ENCODE results near the gene HOXC6. TPM values are rescaled to one million over a fixed set of nuclear protein-coding genes. Genes with fewer than 3 reads are reported as not detected.

HOXC6 gene
- total and polyA plus RNA-seq, 10 of the 15 experiments (the other 5 are each of a cell fraction or from before 2014, with no cell fraction given), result 0.02 to 0.55 (median 0.45) TPM; not detected in 4

DNA sequence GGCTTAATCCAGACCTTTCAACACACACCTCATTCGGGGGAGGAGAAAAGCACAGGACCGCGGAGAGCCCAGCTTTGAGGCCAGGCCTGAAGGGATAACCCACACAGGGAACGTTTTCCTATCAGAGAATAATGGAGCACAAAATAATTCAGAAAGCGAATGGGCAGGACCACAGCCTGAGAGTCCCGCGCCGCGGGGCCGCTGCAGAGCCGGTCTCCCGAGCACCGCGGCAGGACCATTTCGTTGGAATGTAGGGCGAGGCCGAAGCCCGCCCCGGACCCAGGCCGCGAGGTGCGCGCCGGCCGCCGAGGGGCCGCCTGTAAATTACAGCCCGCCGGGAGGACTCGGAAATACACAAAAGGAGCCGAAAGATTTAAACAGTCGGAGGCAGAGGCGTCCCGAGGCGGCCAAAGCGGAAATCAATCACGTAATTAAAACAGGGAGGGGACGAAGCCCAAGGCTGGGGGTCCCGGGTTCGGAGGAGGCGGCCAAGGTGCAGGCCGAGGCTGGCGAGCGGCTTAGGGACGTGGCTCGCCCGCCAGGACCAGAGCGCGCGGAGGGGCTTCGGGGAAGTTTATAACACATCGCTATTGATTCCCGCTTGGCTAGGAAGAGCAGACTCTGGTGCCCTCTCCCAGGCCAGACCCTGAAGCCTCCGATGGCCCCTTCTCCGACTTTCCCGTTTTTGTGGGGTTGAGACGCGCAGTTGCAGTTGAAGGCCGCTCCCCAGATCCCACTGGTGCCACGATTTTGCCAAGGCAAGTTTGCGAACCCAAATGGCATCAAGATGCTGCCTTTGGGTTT is 19.1 kb downstream of the HOXC6 start (continued):
- TF ChIP-seq, protein P1, sequence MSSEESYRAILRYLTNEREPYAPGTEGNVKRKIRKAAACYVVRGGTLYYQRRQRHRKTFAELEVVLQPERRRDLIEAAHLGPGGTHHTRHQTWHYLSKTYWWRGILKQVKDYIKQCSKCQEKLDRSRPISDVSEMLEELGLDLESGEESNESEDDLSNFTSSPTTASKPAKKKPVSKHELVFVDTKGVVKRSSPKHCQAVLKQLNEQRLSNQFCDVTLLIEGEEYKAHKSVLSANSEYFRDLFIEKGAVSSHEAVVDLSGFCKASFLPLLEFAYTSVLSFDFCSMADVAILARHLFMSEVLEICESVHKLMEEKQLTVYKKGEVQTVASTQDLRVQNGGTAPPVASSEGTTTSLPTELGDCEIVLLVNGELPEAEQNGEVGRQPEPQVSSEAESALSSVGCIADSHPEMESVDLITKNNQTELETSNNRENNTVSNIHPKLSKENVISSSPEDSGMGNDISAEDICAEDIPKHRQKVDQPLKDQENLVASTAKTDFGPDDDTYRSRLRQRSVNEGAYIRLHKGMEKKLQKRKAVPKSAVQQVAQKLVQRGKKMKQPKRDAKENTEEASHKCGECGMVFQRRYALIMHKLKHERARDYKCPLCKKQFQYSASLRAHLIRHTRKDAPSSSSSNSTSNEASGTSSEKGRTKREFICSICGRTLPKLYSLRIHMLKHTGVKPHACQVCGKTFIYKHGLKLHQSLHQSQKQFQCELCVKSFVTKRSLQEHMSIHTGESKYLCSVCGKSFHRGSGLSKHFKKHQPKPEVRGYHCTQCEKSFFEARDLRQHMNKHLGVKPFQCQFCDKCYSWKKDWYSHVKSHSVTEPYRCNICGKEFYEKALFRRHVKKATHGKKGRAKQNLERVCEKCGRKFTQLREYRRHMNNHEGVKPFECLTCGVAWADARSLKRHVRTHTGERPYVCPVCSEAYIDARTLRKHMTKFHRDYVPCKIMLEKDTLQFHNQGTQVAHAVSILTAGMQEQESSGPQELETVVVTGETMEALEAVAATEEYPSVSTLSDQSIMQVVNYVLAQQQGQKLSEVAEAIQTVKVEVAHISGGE (CRISPR knock-in tag; IDR thresholded peaks at IDR 0.05), result no peak
- TF ChIP-seq RBBP5 (conservative IDR thresholded peaks at IDR 0.05), result no peak

DNA sequence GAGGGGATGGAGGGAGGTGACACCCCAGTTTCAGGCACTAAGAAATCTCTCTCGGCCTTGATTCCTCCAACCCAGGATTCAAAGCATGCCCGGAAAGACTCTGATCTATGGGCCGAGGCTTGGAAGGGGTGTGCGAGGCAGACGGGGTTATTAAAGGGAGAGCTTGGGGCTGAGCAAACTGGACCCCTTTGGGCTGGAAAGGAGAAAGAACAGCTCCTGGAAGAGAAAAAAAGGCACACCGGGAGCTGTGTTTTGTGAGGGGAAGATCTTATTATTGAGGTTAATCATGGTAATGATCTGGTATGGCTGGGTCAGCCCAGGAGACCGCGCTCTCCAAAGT is 19.7 kb downstream of the HOXC6 start:
- Histone ChIP-seq H3K9ac (ENCODE audit: control insufficient read depth, insufficient read depth, low read length) (no peak overlapping the region), H3K36me3 (ENCODE audit: control insufficient read depth in 2 of 2, insufficient read depth in 2 of 2, low read length in 1 of 2) (no peaks in the 10 kb centered on the region), H4K20me1 (ENCODE audit: control insufficient read depth, insufficient read depth) (no peaks in the 10 kb centered on the region), H3K27me3 (replicated peaks in 1 of 2; ENCODE audit: control insufficient read depth in 2 of 2, insufficient read depth in 2 of 2, low read length in 1 of 2) (peaks cover 4 to 6% of the 10 kb centered on the region in 2 experiments; a peak in 3 of 4 replicates), H3K9me3 (replicated peaks; ENCODE audit: control insufficient read depth, insufficient read depth, low read length) (no peaks in the 10 kb centered on the region), H3K4me1 (ENCODE audit: control insufficient read depth, insufficient read depth, low read length) (peaks cover 22% of the 10 kb centered on the region), H3K79me2 (ENCODE audit: control insufficient read depth, insufficient read depth, low read length) (no peaks in the 10 kb centered on the region), H3K4me3 (no peak overlapping the region), H3K27ac (ENCODE audit: control insufficient read depth, insufficient read depth) (no peak overlapping the region), H3K4me2 (ENCODE audit: control insufficient read depth, insufficient read depth) (no peak overlapping the region), H2AFZ (ENCODE audit: control insufficient read depth, low read depth, low read length) (no peak overlapping the region)
- ChIA-PET RAD21 (ENCODE audit: unreplicated experiment) (interaction anchor here (0.5 kb wide), 1 partner anchor 172 kb away, joined by 3 read pairs; no protein-coding TSS in a partner anchor), POLR2A (no interaction called here), SMC1A (ENCODE audit: uncharacterized antibody, unreplicated experiment) (no interaction called here), CTCF (no interaction called here)
- BruUV-seq (replicated peaks), result no TSS peak
- 72% methylated on average over 8 of the region's 8 CpGs for WGBS (ENCODE audit: insufficient coverage, insufficient replicate concordance, low lambda C conversion rate, missing lambda C conversion rate)
- no peak for DNase-seq (ENCODE audit: low read depth, low spot score)
- ATAC-seq, result no peak
- intact Hi-C loops (cut with micrococcal nuclease; ENCODE audit: unreplicated experiment) (no loop called here), in situ Hi-C loops (cut with MboI) (no loop called here)
- no peak for FAIRE-seq
- TF ChIP-seq HDAC2 (IDR thresholded peaks at IDR 0.05) (no peak), ZSCAN29 (IDR thresholded peaks at IDR 0.05) (no peak), EGR1 (IDR thresholded peaks at IDR 0.05; ENCODE audit: borderline replicate concordance in 1 of 2, low read depth in 2 of 2, low read length in 2 of 2) (no peak), TCF3 (IDR thresholded peaks at IDR 0.05; ENCODE audit: borderline replicate concordance, insufficient read depth, low read depth, low read length) (no peak), ZNF207 (IDR thresholded peaks at IDR 0.05; ENCODE audit: borderline replicate concordance) (no peak), CBX3 (IDR thresholded peaks at IDR 0.05; ENCODE audit: borderline replicate concordance, low read depth) (no peak), NR2C1 (IDR thresholded peaks at IDR 0.05) (no peak), ZNF24 (IDR thresholded peaks at IDR 0.05) (no peak), JUND (IDR thresholded peaks at IDR 0.05; ENCODE audit: low read depth, low read length) (no peak), FOXM1 (IDR thresholded peaks at IDR 0.05; ENCODE audit: low read depth, low read length) (no peak), NR2F1 (conservative IDR thresholded peaks at IDR 0.05) (no peak)
- TF ChIP-seq, protein P2, sequence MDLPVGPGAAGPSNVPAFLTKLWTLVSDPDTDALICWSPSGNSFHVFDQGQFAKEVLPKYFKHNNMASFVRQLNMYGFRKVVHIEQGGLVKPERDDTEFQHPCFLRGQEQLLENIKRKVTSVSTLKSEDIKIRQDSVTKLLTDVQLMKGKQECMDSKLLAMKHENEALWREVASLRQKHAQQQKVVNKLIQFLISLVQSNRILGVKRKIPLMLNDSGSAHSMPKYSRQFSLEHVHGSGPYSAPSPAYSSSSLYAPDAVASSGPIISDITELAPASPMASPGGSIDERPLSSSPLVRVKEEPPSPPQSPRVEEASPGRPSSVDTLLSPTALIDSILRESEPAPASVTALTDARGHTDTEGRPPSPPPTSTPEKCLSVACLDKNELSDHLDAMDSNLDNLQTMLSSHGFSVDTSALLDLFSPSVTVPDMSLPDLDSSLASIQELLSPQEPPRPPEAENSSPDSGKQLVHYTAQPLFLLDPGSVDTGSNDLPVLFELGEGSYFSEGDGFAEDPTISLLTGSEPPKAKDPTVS (IDR thresholded peaks at IDR 0.05; ENCODE audit: low read depth, low read length), result no peak
- TF ChIP-seq, protein P3, sequence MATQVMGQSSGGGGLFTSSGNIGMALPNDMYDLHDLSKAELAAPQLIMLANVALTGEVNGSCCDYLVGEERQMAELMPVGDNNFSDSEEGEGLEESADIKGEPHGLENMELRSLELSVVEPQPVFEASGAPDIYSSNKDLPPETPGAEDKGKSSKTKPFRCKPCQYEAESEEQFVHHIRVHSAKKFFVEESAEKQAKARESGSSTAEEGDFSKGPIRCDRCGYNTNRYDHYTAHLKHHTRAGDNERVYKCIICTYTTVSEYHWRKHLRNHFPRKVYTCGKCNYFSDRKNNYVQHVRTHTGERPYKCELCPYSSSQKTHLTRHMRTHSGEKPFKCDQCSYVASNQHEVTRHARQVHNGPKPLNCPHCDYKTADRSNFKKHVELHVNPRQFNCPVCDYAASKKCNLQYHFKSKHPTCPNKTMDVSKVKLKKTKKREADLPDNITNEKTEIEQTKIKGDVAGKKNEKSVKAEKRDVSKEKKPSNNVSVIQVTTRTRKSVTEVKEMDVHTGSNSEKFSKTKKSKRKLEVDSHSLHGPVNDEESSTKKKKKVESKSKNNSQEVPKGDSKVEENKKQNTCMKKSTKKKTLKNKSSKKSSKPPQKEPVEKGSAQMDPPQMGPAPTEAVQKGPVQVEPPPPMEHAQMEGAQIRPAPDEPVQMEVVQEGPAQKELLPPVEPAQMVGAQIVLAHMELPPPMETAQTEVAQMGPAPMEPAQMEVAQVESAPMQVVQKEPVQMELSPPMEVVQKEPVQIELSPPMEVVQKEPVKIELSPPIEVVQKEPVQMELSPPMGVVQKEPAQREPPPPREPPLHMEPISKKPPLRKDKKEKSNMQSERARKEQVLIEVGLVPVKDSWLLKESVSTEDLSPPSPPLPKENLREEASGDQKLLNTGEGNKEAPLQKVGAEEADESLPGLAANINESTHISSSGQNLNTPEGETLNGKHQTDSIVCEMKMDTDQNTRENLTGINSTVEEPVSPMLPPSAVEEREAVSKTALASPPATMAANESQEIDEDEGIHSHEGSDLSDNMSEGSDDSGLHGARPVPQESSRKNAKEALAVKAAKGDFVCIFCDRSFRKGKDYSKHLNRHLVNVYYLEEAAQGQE (IDR thresholded peaks at IDR 0.05; ENCODE audit: low read depth, low read length), result no peak

All from GM12878 (cell line).